ENCODE measurements around the gene CDKN2B-AS1. TPM values are rescaled to one million over a fixed set of nuclear protein-coding genes. Genes with fewer than 3 reads are reported as not detected.

CDKN2B-AS1 gene
- polyA plus RNA-seq, 2 of the 4 experiments (the other 2 are of a cell fraction), result not detected

GRCh38 chr9:22102146-22103053, 107.8 kb downstream of the CDKN2B-AS1 start:
- ATAC-seq (no peak), FAIRE-seq (no peak), DNase-seq (ENCODE audit: low read depth in 1 of 2, low spot score in 1 of 2) (no peak)
- H3K27ac ChIP-seq, result no peak overlapping the region
- no CpG with 5 or more reads among the region's 4 CpGs for WGBS (ENCODE audit: missing lambda C conversion rate)
- H3K4me1 ChIP-seq, result no peaks in the 10 kb centered on the region
- no peak overlapping the region for H3K4me2 ChIP-seq
- TF ChIP-seq BHLHE40 (IDR thresholded peaks at IDR 0.05; ENCODE audit: low read depth, low read length) (no peak), KDM5A (IDR thresholded peaks at IDR 0.05) (no peak), RAD21 (conservative IDR thresholded peaks at IDR 0.05 in 1 of 2, IDR thresholded peaks at IDR 0.05 in 1 of 2) (no peak), BCL3 (IDR thresholded peaks at IDR 0.05) (no peak), CEBPB (IDR thresholded peaks at IDR 0.05) (no peak), ESRRA (IDR thresholded peaks at IDR 0.05; ENCODE audit: borderline replicate concordance, low read length) (no peak), HOXB13 (CRISPR knock-in tag; IDR thresholded peaks at IDR 0.05; ENCODE audit: low read depth) (no peak), FOSB (CRISPR knock-in tag; IDR thresholded peaks at IDR 0.05) (no peak), ZFP36 (IDR thresholded peaks at IDR 0.05; ENCODE audit: borderline replicate concordance, partially characterized antibody) (no peak), KDM1A (IDR thresholded peaks at IDR 0.05; ENCODE audit: low read depth) (no peak), ELK1 (IDR thresholded peaks at IDR 0.05; ENCODE audit: low read depth, low read length) (no peak), E2F6 (IDR thresholded peaks at IDR 0.05; ENCODE audit: borderline replicate concordance, low read depth) (no peak), ATOH8 (CRISPR knock-in tag; IDR thresholded peaks at IDR 0.05; ENCODE audit: low read depth) (no peak)
- H3K9me3 ChIP-seq, result no peaks in the 10 kb centered on the region
- ChIA-PET POLR2A (no interaction called here), CTCF (no interaction called here)
- H3K4me3 ChIP-seq, result no peak overlapping the region

- Histone ChIP-seq H3K27ac (no peak overlapping the region), H3K9me3 (no peaks in the 10 kb centered on the region), H3K4me1 (no peaks in the 10 kb centered on the region), H3K4me3 (no peak overlapping the region), H3K4me2 (no peak overlapping the region)
- no peak for ATAC-seq
- FAIRE-seq, result no peak
- DNase-seq (ENCODE audit: low read depth in 1 of 2, low spot score in 1 of 2), result no peak
- no CpG with 5 or more reads among the region's 4 CpGs for WGBS (ENCODE audit: missing lambda C conversion rate)
- CTCF ChIA-PET, result no interaction called here
- POLR2A ChIA-PET, result no interaction called here
- no peak for TF ChIP-seq HOXB5 (CRISPR knock-in tag; IDR thresholded peaks at IDR 0.05)
- no peak for TF ChIP-seq EHMT2 (IDR thresholded peaks at IDR 0.05; ENCODE audit: low read depth)
- no peak for TF ChIP-seq REST (IDR thresholded peaks at IDR 0.05)
- TF ChIP-seq TFCP2L1 (CRISPR knock-in tag; IDR thresholded peaks at IDR 0.05), result no peak
- TF ChIP-seq ESRRA (IDR thresholded peaks at IDR 0.05; ENCODE audit: borderline replicate concordance, low read length), result no peak
- no peak for TF ChIP-seq SMC3 (IDR thresholded peaks at IDR 0.05)
- TF ChIP-seq POLR2AphosphoS2 (conservative IDR thresholded peaks at IDR 0.05; ENCODE audit: low read length), result no peak
- no peak for TF ChIP-seq ZNF302 (CRISPR knock-in tag; IDR thresholded peaks at IDR 0.05)
- no peak for TF ChIP-seq RAD21 (conservative IDR thresholded peaks at IDR 0.05 in 1 of 2, IDR thresholded peaks at IDR 0.05 in 1 of 2)
- TF ChIP-seq CBX8 (IDR thresholded peaks at IDR 0.05), result no peak
- no peak for TF ChIP-seq HOXB13 (CRISPR knock-in tag; IDR thresholded peaks at IDR 0.05; ENCODE audit: low read depth)
- TF ChIP-seq USF2 (IDR thresholded peaks at IDR 0.05), result no peak
- no peak for TF ChIP-seq HOXA7 (CRISPR knock-in tag; IDR thresholded peaks at IDR 0.05)
- no peak for TF ChIP-seq KDM5A (IDR thresholded peaks at IDR 0.05)
Measured at GRCh38 chr9:22103685-22104575, 109.3 kb downstream of the CDKN2B-AS1 start.
